Naive B cell (primary cell): ENCODE measurements around the gene SYNE2. TPM values are rescaled to one million over a fixed set of nuclear protein-coding genes. Genes with fewer than 3 reads are reported as not detected.
"Not testable (repeated sequence)": the region's sequence is repeated elsewhere in the genome, so short reads cannot be mapped to it uniquely, and the experiment has no call there.

Experiments used
- ATAC-seq, 2 donors: fragments of 150-1000 bp; cut with Tn5 transposase; 2 replicates each; pipeline ENCODE4 v1.10.0; 2021; ENCODE audit warnings: low read depth in 2 of 2, mild to moderate bottlenecking in 2 of 2, moderate library complexity in 2 of 2
- DNase-seq: peaks from one replicate; pipeline ENCODE4 v3.0.0; 2022
- H3K27ac Mint-ChIP-seq, 6 donors: one replicate each; pipeline ENCODE4 v1.8.0; 2020 to 2022; ENCODE audit warnings: mild to moderate bottlenecking in 6 of 6, mixed read lengths in 6 of 6, moderate library complexity in 5 of 6, inconsistent platforms in 2 of 6
- H3K27me3 Mint-ChIP-seq, 3 donors: one replicate each; pipeline ENCODE4 v1.8.0; 2021 to 2022; ENCODE audit warnings: mixed read lengths in 3 of 3, mild to moderate bottlenecking in 1 of 3
- H3K36me3 Mint-ChIP-seq, 2 donors: one replicate each; pipeline ENCODE4 v1.8.0; 2020 to 2022; ENCODE audit warnings: mixed read lengths in 2 of 2, inconsistent platforms in 1 of 2, mild to moderate bottlenecking in 1 of 2
- H3K4me1 Mint-ChIP-seq, 3 donors: one replicate each; pipeline ENCODE4 v1.8.0; 2020 to 2022; ENCODE audit warnings: mixed read lengths in 3 of 3, inconsistent platforms in 1 of 3, mild to moderate bottlenecking in 1 of 3, moderate library complexity in 1 of 3
- H3K4me3 Mint-ChIP-seq, 8 donors: one replicate each; pipeline ENCODE4 v1.8.0; 2020 to 2022; ENCODE audit warnings: mild to moderate bottlenecking in 8 of 8, mixed read lengths in 8 of 8, moderate library complexity in 8 of 8, inconsistent platforms in 2 of 8
- H3K9me3 Mint-ChIP-seq, 7 donors: one replicate each; pipeline ENCODE4 v1.8.0; 2020 to 2022; ENCODE audit warnings: mixed read lengths in 7 of 7, mild to moderate bottlenecking in 5 of 7, inconsistent platforms in 2 of 7, moderate library complexity in 1 of 7
- polyA plus RNA-seq, 6 donors: library from polyadenylated mRNA; unstranded; fragments of 300-500 nt; fragmentation: Illumina TruSeq; gene quantifications; one replicate each; pipeline ENCODE4 v1.2.3, GENCODE V29; 2021; ENCODE audit warnings: low read depth in 6 of 6

SYNE2 gene, protein sequence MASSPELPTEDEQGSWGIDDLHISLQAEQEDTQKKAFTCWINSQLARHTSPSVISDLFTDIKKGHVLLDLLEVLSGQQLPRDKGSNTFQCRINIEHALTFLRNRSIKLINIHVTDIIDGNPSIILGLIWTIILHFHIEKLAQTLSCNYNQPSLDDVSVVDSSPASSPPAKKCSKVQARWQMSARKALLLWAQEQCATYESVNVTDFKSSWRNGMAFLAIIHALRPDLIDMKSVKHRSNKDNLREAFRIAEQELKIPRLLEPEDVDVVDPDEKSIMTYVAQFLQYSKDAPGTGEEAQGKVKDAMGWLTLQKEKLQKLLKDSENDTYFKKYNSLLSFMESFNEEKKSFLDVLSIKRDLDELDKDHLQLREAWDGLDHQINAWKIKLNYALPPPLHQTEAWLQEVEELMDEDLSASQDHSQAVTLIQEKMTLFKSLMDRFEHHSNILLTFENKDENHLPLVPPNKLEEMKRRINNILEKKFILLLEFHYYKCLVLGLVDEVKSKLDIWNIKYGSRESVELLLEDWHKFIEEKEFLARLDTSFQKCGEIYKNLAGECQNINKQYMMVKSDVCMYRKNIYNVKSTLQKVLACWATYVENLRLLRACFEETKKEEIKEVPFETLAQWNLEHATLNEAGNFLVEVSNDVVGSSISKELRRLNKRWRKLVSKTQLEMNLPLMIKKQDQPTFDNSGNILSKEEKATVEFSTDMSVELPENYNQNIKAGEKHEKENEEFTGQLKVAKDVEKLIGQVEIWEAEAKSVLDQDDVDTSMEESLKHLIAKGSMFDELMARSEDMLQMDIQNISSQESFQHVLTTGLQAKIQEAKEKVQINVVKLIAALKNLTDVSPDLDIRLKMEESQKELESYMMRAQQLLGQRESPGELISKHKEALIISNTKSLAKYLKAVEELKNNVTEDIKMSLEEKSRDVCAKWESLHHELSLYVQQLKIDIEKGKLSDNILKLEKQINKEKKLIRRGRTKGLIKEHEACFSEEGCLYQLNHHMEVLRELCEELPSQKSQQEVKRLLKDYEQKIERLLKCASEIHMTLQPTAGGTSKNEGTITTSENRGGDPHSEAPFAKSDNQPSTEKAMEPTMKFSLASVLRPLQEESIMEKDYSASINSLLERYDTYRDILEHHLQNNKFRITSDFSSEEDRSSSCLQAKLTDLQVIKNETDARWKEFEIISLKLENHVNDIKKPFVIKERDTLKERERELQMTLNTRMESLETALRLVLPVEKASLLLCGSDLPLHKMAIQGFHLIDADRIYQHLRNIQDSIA (N-terminal part only)
- 10 to 100 TPM; 12.0 to 24.8 (median 19.0) TPM for polyA plus RNA-seq

DNA sequence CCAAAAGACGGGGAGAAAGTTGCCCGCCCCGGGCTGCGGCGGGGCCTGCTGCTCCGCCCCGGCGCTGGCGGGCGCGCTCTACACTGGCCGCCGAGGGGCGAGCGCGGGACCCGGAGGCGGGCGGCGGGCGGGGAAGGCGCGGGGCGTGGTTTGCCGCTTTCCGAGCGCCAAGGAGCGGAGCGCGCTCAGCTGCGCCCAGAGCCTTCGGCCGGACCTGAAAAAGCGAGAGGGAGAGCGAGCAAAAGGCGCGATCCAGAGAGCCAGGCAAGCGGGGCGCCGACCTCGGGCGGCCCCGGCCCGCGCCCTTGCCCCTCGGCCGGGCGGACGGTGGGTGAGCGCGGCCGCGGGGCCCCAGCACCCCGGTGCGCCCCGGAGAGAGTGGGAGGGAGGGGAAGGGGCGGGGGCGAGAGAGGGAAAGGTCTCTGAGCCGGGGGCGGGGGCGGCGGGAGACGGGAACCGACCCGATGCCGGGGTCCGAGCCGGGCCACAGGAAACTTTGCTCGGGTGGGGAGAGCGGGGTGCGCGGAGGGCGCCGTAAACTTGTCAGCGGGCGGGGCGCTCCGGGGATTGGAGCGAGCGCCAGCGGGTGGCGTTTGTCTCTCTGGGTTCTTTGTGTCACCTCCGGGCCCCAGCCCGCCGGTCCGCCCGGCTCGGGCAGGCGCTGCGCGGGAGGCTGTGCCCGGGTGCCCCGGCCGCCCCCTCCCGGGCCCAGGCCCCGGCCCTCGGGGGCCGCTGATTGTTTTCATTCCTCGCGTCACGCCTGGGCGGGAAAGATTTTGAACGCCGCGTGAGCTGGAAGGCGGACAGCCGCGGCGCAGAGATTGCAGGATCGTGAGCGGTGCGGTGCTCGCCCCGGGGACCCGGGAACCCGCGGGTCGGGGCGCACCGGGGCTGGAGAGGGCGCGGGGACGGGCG lies at the start of gene SYNE2:
SYNE2 (plus strand) TSS at position 188 of the 915 bp plus-strand sequence. CDS start 56,145 bp downstream, outside the sequence.
- Mint-ChIP-seq H3K27ac (peak within 1 kb of the TSS; percentile 39 to 94 (median 88)), H3K27me3 (peaks cover 0 to 11% (median 11%) of the 10 kb centered on the region in 3 donors), H3K9me3 (no peaks in the 10 kb centered on the region), H3K36me3 (no peaks in the 10 kb centered on the region), H3K4me3 (peak within 1 kb of the TSS; percentile 87 to 99 (median 96)), H3K4me1 (peaks cover 5 to 26% (median 13%) of the 10 kb centered on the region in 3 donors)
- ATAC-seq (peak; percentile 82 to 83), DNase-seq (peak; percentile 77)

DNA sequence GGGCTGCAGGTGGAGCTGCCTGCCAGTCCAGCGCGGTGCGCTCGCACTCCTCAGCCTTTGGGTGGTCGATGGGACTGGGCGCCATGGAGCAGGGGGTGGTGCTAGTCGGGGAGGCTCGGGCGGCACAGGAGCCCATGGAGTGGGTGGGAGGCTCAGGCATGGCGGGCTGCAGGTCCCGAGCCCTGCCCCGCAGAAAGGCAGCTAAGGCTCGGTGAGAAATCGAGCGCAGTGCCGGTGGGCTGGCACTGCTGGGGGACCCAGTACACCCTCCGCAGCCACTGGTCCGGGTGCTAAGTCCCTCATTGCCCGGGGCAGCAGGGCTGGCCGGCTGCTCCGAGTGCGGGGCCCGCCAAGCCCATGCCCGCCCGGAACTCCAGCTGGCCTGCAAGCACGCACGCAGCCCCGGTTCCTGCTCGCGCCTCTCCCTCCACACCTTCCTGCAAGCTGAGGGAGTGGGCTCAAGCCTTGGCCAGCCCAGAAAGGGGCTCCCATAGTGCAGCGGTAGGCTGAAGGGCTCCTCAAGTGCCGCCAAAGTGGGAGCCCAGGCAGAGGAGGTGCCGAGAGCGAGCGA lies 49.5 kb upstream of the SYNE2 start:
- H3K36me3 Mint-ChIP-seq, H3K27ac Mint-ChIP-seq, DNase-seq, H3K4me3 Mint-ChIP-seq, ATAC-seq, H3K4me1 Mint-ChIP-seq, H3K9me3 Mint-ChIP-seq: not testable (repeated sequence)
- H3K27me3 Mint-ChIP-seq = peaks cover 8 to 35% (median 28%) of the 10 kb centered on the region in 3 donors

DNA sequence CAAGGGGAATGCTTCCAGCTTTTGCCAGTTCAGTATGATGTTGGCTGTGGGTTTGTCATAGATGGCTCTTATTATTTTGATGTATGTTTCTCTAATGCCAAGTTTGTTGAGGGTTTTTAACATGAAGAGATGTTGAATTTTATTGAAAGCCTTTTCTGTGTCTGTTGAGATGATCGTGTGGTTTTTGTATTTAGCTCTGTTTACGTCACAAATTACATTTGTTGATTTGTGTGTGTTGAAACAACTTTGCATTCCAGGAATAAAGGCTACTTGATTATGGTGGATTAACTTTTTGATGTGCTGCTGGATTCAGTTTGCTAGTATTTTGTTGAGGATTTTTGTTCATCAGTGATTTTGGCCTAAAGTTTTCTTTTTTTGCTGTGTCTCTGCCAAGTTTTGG lies 46.7 kb upstream of the SYNE2 start:
- peaks cover 12 to 35% (median 28%) of the 10 kb centered on the region in 3 donors for H3K27me3 Mint-ChIP-seq
- H3K9me3 Mint-ChIP-seq, H3K4me3 Mint-ChIP-seq, H3K27ac Mint-ChIP-seq, DNase-seq, H3K4me1 Mint-ChIP-seq, ATAC-seq, H3K36me3 Mint-ChIP-seq: not testable (repeated sequence)

DNA sequence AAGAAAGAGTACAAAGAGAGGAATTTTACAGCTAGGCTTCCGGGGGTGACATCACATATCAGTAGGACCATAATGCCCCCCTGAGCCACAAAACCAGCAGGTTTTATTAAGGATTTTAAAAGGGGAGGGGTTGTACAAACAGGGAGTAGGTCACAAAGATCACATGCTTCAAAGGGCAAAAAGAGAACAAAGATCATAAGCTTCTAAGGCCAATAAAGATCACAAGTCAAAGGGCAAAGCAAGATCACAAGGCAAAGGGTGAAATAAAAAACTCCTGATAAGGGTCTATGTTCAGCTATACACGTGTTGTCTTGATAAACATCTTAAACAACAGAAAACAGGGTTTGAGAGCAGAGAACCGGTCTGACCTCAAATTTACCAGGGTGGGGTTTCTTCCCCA lies 41.1 kb upstream of the SYNE2 start:
- H3K27ac Mint-ChIP-seq, DNase-seq, H3K27me3 Mint-ChIP-seq, H3K4me1 Mint-ChIP-seq, H3K36me3 Mint-ChIP-seq, ATAC-seq: not testable (repeated sequence)
- H3K4me3 Mint-ChIP-seq = peak overlapping the region in 1 of 8 donors; percentile 66
- peaks cover 0 to 30% (median 21%) of the 10 kb centered on the region in 7 donors for H3K9me3 Mint-ChIP-seq

DNA sequence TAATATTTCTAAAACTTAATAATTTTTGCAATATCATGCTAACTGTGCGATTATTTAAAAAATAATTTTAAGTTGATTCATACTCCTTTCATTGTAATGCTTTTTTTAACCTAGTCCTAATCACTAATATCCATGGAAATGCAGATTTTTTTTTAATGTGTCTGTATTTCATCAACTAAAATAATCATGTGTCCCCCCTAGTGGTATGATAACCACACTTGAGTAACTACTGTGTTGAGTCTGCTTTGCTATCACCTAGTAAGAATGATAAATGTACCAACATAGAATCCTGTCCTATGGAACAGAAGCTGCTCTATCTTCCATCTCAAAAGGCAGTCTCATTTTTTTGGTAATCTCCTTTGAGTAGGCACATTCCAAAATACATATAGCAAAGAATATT lies 19.1 kb upstream of the SYNE2 start:
- no peak for DNase-seq
- no peaks in the 10 kb centered on the region for H3K36me3 Mint-ChIP-seq
- no peaks in the 10 kb centered on the region for H3K9me3 Mint-ChIP-seq
- ATAC-seq = no peak
- H3K4me1 Mint-ChIP-seq = no peaks in the 10 kb centered on the region
- no peak overlapping the region for H3K27ac Mint-ChIP-seq
- H3K4me3 Mint-ChIP-seq = no peak overlapping the region
- H3K27me3 Mint-ChIP-seq = no peaks in the 10 kb centered on the region

DNA sequence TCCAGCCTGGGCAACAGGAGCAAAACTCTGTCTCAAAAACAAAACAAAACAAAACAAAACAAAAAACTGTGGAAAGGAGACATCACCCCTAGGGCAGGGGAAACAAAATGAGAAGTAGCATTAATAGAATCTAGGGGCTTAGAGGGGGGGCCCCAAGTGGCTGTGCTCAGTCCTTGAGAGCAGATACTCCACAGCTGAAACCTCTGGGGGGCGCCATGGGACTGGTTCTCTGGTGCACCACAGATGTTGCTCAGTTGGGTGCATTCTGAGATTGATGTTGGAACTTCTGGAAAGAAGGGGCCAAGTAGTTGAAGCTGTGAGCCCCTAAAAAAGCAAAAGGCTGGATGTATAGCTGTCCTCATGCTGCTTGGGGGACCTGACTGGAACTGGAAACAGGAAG lies 11.8 kb upstream of the SYNE2 start:
- H3K27ac Mint-ChIP-seq = no peak overlapping the region
- ATAC-seq = peak; percentile 75 to 79
- H3K9me3 Mint-ChIP-seq = peaks cover 1 to 9% (median 5%) of the 10 kb centered on the region in 7 donors
- peaks cover 0 to 5% of the 10 kb centered on the region in 2 donors for H3K36me3 Mint-ChIP-seq
- DNase-seq = peak; percentile 23
- H3K27me3 Mint-ChIP-seq = no peaks in the 10 kb centered on the region
- H3K4me3 Mint-ChIP-seq = no peak overlapping the region
- H3K4me1 Mint-ChIP-seq = peaks cover 0 to 5% (median 0%) of the 10 kb centered on the region in 3 donors

DNA sequence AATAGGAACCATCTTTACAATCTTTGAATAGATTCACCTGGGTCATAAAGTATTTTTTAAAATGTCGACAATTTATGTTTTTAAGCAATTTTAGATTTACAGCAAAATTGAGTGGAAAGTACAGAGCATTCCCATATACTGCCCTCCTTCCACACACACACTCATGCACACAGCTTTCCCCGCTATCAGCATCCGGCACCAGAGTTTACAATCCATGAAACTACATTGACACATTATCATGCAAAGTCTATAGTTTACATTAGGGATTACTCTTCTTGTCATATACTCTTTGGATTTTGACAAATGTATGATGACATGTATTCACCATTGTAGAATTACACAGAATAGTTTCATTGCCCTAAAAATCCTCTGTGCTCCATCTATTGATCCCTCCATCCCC lies 9.0 kb upstream of the SYNE2 start:
- no peak for DNase-seq
- peaks cover 0 to 5% (median 0%) of the 10 kb centered on the region in 3 donors for H3K4me1 Mint-ChIP-seq
- peaks cover 1 to 9% (median 5%) of the 10 kb centered on the region in 7 donors for H3K9me3 Mint-ChIP-seq
- no peaks in the 10 kb centered on the region for H3K27me3 Mint-ChIP-seq
- H3K4me3 Mint-ChIP-seq = no peak overlapping the region
- H3K27ac Mint-ChIP-seq = no peak overlapping the region
- H3K36me3 Mint-ChIP-seq = peaks cover 0 to 5% of the 10 kb centered on the region in 2 donors
- ATAC-seq = no peak

DNA sequence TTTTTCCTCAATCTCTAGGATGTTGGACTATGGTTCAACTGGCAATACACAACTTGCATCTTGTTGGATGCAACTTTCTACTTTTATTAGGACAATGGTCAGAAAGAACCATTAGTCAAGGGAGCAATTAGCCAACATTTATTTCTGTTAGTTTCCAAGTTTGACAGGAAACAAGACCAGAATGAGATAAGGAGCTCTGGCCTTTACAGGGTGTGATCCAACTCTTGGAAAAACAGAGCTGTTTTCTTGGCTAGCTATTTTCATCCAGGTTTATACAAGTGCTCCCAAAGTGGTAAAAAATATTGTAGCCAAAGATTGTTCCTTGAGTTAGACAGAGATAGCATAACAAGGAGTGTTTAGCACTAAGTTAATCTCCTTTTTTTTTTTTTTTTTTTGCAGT lies 3.9 kb upstream of the SYNE2 start:
- no peak overlapping the region for H3K27ac Mint-ChIP-seq
- peaks cover 0 to 9% (median 7%) of the 10 kb centered on the region in 3 donors for H3K4me1 Mint-ChIP-seq
- DNase-seq (no peak), ATAC-seq (no peak)
- H3K27me3 Mint-ChIP-seq = peaks cover 0 to 7% (median 0%) of the 10 kb centered on the region in 3 donors
- no peaks in the 10 kb centered on the region for H3K36me3 Mint-ChIP-seq
- H3K4me3 Mint-ChIP-seq = peak overlapping the region in 1 of 8 donors; percentile 70
- H3K9me3 Mint-ChIP-seq = no peaks in the 10 kb centered on the region

DNA sequence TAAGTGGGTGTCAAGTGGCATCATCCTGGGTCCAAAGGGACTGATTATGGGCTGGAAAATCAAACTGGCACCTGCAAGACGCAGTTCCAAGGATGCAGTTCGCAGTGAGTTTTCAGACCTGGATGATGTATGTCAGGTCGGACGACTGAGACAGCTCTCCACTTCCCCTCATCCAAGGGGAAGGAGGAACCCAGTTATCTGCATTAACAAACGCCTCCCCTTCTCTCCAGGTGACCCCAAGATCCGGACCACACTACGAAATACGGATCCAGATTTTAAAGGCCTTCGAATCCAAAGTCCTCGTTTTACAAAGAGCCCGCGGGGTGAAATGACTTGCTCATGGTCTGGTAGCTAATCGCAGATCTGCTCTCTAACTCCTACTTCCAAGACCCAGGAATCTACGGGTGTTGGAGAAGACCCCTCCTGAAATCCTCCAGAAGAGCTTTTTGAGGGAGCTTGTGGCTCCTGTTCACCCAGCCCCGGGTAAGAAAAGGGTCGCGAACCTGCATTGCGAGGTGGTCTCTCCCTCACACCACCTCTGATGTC lies 460 bp upstream of the SYNE2 start:
- peak overlapping the region in 4 of 6 donors; percentile 39 to 79 (median 50) for H3K27ac Mint-ChIP-seq
- no peak for DNase-seq
- H3K27me3 Mint-ChIP-seq = peaks cover 0 to 11% (median 6%) of the 10 kb centered on the region in 3 donors
- H3K36me3 Mint-ChIP-seq = no peaks in the 10 kb centered on the region
- ATAC-seq = no peak
- H3K4me1 Mint-ChIP-seq = peaks cover 0 to 26% (median 13%) of the 10 kb centered on the region in 3 donors
- H3K4me3 Mint-ChIP-seq = peak overlapping the region; percentile 81 to 96 (median 92)
- H3K9me3 Mint-ChIP-seq = no peaks in the 10 kb centered on the region

DNA sequence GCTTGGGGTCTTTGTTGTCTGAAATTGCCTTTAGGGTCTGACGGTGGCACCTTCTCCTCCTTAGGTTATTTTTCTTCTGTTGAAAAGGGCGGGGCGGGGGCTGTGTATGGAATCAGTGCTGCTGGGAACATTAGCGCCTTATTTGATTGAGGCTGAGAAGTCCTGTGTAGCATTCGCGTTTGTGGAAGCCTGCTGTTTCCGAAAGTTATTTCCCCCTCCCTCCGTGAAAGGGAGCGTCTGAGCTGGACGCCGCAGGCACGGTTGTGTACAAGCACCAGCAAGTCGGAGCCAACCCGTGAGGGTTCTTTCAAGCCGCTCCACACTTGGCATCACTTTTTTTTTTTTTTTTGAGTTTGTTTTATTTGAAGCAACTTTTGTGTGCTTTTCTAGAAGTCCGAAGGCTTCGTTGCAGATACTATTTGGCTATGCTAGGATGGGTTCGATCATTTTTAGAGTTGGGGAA lies 1.1 kb downstream of the SYNE2 start:
- peaks cover 5 to 26% (median 13%) of the 10 kb centered on the region in 3 donors for H3K4me1 Mint-ChIP-seq
- H3K27ac Mint-ChIP-seq = peak overlapping the region; percentile 2 to 93 (median 88)
- peak; percentile 19 to 21 for ATAC-seq
- no peaks in the 10 kb centered on the region for H3K9me3 Mint-ChIP-seq
- H3K27me3 Mint-ChIP-seq = peaks cover 0 to 11% (median 11%) of the 10 kb centered on the region in 3 donors
- no peaks in the 10 kb centered on the region for H3K36me3 Mint-ChIP-seq
- peak; percentile 26 for DNase-seq
- peak overlapping the region; percentile 87 to 99 (median 96) for H3K4me3 Mint-ChIP-seq

DNA sequence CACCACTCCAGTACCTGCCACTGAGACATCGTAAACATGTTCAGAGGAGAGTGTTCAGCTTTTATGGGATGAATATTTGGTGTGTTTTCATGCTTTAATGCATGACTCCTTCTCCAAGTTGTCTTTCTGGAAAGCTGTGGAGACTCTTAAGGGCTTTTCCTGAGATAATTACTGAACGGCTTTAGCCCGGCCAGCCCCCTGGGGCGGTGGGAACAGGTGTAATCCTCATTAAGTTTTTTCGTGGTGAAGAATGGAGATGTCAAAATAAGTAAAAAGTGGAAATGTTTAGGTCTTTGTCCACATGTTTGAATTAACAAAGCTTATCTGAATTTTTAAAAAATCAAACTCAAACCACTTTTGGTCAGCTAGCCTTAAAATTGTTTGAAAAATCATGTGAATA lies 1.5 kb downstream of the SYNE2 start:
- no peaks in the 10 kb centered on the region for H3K9me3 Mint-ChIP-seq
- ATAC-seq (no peak), DNase-seq (no peak)
- peaks cover 5 to 26% (median 13%) of the 10 kb centered on the region in 3 donors for H3K4me1 Mint-ChIP-seq
- no peaks in the 10 kb centered on the region for H3K36me3 Mint-ChIP-seq
- peaks cover 0 to 11% (median 9%) of the 10 kb centered on the region in 3 donors for H3K27me3 Mint-ChIP-seq
- peak overlapping the region in 4 of 6 donors; percentile 2 to 92 (median 74) for H3K27ac Mint-ChIP-seq
- peak overlapping the region; percentile 87 to 99 (median 96) for H3K4me3 Mint-ChIP-seq
